GM12873 (cell line): ENCODE measurements around the gene LRATD1.

Experiments used
- TF ChIP-seq, protein P1 (sequence below): IDR thresholded peaks from 2 replicates; pipeline ENCODE4 v1.5.1; 2012; ENCODE audit warnings: low read depth, mild to moderate bottlenecking, moderate library complexity, low read length, control low read depth; ENCODE audit not compliant: insufficient read depth; ENCODE audit errors: missing control alignments

Gene LRATD1

GRCh38 chr2:14608245-14608644 lies 24.3 kb upstream of the LRATD1 start:
- TF ChIP-seq, protein P1, sequence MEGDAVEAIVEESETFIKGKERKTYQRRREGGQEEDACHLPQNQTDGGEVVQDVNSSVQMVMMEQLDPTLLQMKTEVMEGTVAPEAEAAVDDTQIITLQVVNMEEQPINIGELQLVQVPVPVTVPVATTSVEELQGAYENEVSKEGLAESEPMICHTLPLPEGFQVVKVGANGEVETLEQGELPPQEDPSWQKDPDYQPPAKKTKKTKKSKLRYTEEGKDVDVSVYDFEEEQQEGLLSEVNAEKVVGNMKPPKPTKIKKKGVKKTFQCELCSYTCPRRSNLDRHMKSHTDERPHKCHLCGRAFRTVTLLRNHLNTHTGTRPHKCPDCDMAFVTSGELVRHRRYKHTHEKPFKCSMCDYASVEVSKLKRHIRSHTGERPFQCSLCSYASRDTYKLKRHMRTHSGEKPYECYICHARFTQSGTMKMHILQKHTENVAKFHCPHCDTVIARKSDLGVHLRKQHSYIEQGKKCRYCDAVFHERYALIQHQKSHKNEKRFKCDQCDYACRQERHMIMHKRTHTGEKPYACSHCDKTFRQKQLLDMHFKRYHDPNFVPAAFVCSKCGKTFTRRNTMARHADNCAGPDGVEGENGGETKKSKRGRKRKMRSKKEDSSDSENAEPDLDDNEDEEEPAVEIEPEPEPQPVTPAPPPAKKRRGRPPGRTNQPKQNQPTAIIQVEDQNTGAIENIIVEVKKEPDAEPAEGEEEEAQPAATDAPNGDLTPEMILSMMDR, result no peak

DNA sequence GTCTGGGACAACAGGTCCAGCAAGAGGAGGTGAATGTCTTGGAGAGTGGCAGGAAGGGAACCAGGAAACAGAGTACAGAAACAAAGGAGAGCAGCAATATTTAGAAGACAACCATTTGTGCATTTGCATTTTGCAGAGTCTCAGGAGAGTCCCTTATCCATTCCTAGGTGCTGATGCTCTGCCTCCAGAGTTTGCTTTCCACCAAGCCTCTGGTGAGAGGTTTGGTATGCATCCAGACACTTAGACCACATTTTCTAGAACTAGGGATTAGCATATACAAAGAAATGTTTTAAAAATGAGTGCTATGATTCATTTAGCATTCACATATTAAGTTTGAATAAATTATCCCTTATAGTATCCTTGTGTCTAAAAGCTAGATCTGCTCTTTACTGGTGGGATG lies 18.5 kb upstream of the LRATD1 start:
- TF ChIP-seq, protein P1, result no peak

- TF ChIP-seq, protein P1, result no peak
Measured at GRCh38 chr2:14615121-14615520, 17.4 kb upstream of the LRATD1 start.

DNA sequence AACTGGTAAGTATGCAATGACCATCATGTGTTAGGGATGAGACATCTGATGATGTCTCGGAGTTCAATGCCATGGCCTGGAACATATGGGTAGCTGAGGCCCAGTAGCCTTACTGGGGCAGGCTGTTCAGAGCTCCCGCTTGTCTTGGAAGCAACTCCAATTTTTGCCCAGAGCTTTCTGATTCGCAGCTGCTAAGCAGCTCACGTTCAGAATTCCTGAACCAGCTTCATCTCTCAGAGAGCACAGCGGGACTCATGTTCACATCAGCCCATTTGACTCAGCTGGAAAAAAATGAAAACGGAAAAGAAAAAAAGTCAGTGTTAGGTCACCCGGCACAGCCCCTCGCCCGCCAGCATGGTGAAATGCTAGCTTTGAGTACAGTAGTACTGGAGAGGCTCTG lies 16.8 kb upstream of the LRATD1 start:
- TF ChIP-seq, protein P1, result no peak

DNA sequence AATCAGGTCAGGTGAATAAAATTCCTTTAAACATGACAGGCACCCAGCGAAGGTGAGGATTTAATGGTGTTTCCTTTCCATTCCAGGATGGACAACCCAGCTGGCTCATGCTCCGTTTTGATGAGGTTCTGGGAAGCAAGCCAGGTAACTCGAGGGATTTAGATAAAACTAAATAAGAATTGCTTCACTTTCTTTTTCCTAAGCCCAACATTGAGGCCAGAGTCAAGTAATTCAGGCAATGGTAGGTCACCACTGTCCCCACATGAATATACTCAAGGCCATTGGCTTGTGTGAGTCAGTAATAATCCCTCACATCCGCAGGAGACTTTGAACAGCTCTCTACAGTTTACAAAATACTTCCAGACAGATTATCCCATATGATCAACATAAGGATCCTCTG lies 16.2 kb upstream of the LRATD1 start:
- TF ChIP-seq, protein P1, result no peak

DNA sequence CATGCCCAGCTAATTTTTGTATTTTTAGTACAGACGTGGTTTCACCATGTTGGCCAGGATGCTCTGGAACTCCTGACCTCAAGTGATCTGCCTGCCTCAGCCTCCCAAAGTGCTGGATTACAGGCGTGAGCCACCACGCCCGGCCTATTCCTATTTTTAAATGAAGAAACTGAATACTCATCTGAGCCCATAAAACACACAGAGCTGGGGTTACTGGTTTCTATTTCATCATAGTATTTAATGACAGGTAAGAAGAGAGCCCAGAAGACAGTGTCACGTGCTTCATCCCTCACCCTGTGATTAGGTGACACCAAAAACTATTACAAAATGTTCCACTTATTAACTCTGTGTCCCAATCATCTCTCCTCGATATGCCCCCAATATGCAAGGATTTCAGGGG lies 15.6 kb upstream of the LRATD1 start:
- TF ChIP-seq, protein P1, result no peak

GRCh38 chr2:14619441-14619840 lies 13.1 kb upstream of the LRATD1 start:
- TF ChIP-seq, protein P1, result no peak
